ENCODE measurements around the gene DMBX1.

DMBX1 gene

DNA sequence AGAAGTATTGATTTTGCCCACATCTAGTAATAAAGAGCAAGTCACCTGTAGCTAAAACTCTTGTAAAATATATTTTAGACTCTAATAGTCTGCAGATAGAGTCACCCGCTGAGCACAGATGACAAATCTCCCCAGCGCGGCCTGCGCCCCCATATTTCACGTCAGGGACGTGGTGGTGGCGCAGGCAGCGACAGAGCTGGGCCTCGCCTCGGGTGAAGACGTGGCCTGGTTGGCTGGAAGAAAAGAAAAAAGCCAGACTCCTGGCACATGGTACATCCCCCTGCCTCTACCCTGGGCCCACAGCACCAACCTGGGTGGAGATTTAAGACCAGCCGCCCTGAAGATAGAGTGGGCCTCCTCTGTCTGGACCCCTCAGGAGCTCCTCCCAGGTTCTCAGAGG lies 6.0 kb upstream of the DMBX1 start:
- DNase-seq (ENCODE audit: low read depth in 3 of 3), result no peak

- no peak for DNase-seq (ENCODE audit: low read depth in 3 of 3)
Observed at GRCh38 chr1:46484783-46485490, 4.7 kb upstream of the DMBX1 start.

DNA sequence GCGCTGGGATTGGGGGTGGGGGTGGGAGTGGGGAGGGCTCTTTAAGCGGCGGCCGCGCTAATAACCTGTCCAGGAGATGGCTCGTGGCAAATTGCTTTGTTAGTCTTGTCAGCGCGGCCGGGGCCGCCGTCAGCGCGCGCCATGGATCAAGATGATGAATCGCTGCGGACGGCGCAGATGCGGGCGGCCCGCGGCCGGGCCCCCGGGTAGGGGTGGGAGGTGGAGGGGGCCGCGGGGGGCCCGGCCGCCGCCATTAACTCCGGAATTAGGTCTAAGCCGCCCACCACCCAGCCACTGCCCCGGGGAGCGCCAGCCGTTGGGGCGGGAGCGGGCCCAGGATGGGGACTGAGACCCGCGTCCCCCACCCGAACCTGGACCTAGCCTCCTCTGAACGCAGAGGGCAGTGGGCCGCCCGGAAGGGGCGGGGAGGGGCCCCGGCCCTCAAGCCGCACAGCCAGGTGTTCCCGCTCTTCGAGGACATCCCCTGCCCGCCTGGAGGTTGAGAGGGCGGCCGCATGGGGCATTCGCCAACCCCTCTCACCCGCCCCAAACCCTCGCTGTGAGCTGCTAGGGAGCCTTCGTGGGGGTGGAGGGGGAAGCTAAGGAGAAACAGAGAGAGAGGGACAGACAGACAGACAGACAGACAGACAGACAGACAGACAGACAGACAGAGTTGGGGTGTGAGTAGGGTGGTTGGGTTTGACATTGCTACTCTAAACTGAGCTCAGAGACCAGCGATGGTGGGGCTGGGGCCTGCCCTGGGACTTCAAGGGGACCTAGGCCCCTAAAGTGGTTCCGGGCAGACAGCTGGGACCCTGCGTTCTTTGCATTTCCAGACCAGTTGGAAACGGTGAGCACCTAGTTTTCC lies 3.8 kb upstream of the DMBX1 start:
- no peak for DNase-seq (ENCODE audit: low read depth in 3 of 3)

DNA sequence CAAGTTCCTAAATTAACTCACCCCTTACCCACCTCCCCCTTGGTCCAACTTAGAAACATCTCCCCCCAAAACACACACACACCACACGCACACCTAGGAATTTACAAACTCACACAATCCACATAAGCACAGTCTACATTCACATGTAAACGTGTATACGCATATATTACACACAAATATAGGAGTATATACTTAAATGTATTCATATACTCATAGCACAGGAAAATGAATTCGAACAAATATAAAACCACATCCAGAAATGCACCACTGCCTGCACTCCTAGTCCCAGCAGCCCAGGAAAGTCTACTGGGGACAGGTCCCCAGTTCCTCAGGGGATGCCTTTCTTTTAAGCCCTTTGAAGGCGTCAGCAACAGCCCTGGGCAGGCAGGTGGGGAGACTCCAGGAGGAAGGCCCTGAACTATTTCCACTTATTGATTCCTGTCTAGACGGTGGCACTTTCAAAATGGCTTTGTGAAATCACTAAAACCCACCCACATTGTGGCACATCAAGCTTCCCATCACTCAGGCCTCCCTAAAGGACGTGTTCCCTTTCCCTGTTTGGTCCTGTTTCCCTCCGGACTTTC lies 3.1 kb upstream of the DMBX1 start:
- DNase-seq (ENCODE audit: low read depth in 3 of 3), result no peak

DNA sequence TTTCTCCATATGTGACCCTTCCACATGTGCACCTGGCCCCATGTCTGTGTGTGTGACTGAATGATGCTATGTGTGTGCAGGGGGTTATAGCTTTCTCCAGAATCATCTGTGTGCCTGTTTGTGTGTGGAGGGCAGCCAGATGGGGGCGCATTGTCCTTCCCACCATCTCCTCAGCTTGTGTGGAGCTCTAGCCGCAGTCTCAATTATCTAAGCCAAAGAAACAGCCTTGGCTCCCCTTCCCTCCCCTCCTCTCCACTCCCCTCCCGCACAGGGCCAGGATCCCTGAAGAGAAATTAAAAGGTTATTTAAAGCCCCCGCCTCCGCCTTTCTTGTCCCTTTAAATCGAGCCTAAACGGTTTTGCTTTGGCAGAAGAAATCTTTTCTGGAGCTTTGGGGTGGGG lies 1.8 kb upstream of the DMBX1 start:
- DNase-seq (ENCODE audit: low read depth in 3 of 3), result no peak

DNA sequence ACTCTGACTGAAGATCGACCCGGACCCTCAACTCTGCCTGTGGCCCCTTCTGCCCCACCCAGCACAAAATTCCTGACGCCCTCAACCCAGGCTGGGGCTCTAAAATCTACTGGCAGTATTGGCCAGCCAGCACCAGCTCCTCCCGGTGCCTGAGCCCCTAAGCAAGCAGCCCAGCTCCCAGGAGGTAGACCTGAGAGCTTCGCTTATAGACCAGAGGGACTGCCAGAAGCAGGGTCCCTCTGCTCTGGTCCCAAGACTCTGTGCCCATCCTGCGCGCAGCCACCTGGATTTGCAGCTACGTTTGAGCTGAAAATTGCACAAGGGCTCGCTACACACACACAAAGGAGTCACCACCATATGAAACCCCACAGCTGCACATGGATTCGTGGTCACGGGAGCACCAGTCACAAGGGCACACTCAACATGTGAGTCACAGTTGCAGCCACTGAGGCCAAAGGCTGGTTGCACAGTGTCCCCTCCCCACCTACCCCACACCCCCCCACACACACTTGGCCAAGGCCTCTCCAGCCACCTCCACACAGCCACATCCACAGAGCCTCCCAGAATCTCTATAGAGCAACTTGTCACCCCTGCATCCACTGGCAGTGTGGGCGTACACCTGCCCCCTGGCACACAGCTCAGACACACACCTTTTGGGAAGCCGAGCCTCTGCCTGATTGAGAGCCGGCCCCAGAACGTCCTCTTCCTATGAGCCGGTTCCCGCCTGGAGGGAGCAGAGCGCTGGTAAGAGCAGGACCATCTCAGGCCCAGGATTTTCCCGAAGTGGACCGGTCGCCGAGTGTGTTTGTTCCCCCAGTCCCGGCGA lies 1.1 kb upstream of the DMBX1 start:
- peak in 1 of 3 donors; percentile 21 for DNase-seq (ENCODE audit: low read depth in 3 of 3)

DNA sequence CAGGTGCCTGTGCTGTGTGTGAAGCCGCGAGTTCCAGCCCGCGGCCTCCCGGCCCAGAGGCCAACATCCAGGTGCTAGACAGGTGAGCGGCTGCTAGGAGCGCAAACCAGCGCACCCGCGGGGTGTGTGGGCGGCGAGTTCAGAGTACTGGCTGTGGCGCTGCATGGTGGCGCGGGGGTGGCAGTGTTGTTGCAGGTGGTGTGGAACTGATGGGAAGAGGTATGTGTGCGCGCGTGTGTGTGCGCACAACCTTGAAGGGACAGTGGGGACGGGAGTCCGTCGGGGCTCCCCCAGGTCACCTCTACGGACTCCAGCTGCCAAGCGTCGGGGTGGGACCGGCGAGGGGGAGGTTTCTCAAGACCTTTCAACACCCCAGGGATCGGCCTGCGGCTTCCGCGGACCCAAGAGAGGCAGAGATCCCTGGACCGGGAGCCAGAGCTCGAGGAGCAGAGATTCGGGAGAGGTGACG lies 433 bp upstream of the DMBX1 start:
- DNase-seq (ENCODE audit: low read depth in 3 of 3), result no peak

GRCh38 chr1:46490406-46490655 lies 695 bp downstream of the DMBX1 start:
- no peak for DNase-seq (ENCODE audit: low read depth in 3 of 3)

GRCh38 chr1:46490656-46491442 lies 1.2 kb downstream of the DMBX1 start:
- no peak for DNase-seq (ENCODE audit: low read depth in 3 of 3)

DNA sequence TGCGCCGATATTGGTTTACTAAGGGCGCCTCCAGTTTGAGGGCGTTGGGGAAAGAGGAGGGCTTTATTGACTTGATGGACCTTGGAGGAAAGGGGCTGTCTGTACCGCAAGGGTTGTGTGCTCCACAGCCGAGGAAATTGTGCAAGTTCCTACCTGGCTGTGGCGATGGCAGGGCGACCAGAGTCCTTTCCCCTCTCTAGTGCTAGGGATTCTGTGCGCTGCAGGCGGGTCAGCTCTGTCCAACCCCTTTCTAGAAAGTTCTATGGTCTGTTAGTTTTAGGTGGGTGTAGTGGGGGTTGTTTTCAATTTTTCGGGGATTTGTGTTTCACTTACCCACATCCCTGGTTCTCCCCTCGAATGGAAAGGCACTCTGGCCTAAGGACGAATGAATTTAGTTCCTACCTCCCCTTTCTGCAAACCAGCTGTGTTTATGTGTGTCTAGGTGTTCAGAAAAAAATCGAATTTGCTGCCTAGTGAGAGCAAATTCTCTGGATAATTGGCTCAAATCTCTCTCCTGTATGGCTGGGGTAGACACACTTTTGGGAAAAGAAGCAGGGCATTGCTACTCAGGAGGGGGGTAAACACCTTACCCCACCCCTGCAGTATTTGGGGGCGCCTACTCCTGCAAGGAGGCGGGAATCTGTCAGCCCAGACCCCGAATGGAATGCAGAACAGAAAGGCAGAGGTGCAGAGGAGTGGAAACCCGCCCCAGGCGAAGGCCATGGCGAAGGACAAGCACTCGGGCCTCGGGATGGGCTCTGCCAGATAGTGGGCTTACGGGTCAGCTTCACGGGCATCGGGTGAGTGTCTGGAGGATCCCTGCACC lies 2.0 kb downstream of the DMBX1 start:
- DNase-seq (ENCODE audit: low read depth in 3 of 3), result no peak

GRCh38 chr1:46492269-46492853 lies 2.7 kb downstream of the DMBX1 start:
- DNase-seq (ENCODE audit: low read depth in 3 of 3), result no peak

DNA sequence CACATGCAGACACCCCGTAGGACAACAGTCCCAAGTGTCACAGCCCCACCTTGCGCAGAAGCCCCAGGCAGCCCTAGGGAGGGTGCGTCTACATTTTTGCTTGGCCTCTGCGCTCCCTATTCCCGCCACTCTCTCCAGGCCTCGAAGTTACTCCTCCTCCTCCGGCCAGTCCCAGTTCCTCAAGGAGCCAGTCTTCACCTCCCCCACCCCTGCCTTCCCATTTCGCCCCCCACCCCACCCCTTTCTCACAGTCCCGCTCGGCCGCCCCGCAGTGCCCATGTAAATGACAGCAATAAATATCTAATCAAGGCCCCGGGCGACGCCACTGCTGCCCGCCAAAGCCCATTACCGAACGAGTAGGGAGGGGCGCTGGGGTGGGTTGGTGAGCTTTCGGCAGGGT lies 3.2 kb downstream of the DMBX1 start:
- no peak for DNase-seq (ENCODE audit: low read depth in 3 of 3)

DNA sequence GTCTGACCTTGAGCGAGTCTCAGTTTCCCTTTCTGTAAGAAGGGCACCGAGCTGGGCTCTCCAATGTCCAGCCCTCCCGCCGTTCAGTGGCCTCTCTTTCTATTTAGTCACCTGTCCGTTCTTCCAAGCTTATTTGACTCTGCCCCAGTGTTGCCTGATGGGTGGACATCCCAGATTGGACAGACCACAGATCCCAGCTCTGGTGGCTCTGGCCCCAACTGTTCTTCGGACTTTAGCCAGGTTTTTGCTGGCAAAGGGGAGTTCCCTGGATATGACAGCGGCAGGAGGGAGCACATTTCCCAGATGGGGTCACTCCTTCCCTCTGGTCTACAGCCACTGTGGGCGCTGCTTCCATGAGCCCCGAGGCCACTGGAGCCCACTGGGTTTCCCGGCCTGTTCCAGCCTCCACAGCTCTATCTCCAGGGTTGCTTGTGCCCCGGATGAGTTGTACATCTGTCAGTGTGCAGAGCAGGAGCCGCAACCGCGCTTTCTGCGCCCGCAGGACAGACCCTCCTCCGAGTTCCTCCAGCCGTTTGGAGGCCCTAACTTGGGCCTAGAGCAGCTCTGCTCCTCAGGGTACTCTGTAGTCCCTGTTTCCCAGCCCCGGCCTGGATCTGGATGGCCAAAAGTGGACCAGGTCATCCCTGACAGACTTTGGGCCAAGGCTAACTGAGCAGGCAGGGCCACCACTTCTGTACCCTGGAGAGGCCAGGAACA lies 3.8 kb downstream of the DMBX1 start:
- DNase-seq (ENCODE audit: low read depth in 3 of 3), result no peak

DNA sequence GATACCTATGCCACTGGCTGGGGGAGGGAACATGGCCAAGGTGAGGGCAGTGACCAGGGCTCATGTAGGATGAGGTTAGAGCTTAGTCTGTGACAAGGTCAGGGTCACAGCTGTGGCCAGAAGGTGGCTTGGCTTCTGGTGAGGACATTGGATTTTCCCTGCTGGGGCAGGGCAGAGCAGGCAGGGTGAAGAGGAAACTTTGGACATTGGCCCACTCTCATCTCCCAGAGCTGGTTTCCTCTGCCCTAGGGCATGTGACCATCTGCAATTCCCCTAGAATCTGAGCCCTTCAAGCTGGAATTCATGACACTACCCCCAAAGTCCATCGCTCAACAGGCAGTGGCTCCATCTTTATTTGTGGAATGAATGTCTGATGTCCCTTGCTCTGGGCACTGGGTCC lies 5.3 kb downstream of the DMBX1 start:
- no peak for DNase-seq (ENCODE audit: low read depth in 3 of 3)

DNA sequence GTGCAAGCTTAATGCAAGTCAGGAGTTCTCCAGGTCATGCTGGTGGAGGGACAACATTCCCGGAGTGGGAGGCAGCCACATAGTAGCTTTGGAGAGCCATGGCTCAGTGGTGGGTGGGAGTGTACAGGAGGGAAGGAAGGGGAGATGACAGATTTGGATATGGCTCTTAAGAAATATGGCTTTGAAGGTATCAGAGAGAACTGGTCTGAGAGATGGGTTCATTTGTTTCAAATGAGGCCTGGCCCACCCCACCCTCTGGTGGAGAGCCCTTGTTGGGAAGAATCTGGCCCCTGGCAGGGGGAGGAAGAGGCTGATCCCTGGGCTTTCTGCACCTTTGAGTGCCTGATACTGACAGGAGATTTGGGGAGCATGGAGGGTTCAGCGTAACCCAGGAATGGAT lies 6.1 kb downstream of the DMBX1 start:
- no peak for DNase-seq (ENCODE audit: low read depth in 3 of 3)

GRCh38 chr1:46496505-46496904 lies 6.9 kb downstream of the DMBX1 start:
- no peak for DNase-seq (ENCODE audit: low read depth in 3 of 3)

GRCh38 chr1:46497020-46497419 lies 7.4 kb downstream of the DMBX1 start:
- DNase-seq (ENCODE audit: low read depth in 3 of 3), result no peak

DNA sequence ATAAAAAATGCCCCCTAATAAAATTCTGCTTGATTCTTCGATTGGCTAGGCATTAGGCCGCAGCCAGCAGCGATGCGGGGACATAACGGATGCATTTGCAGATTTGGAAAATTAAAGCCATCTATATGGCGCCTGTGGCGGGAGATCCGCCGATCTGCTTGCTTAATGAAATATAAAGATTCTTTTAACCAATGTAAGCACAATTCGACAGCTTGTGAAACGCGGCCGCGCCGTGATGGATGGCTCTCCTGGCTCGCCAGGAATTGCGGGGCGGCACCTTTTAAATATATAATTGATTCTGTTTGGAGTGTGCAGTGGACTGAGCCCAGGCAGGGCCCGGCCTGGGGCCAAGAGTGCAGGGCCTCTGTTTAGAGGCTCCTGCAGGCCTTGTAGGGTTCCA lies 8.0 kb downstream of the DMBX1 start:
- DNase-seq (ENCODE audit: low read depth in 3 of 3), result no peak

GRCh38 chr1:46501528-46501927 lies 11.9 kb downstream of the DMBX1 start:
- no peak for DNase-seq (ENCODE audit: low read depth in 3 of 3)

All from stimulated activated CD4-positive, alpha-beta T cell treated with anti-CD3 and anti-CD28 coated beads, TNF-alpha, amount 100 ng/mL, for 48 hours (primary cell).